Measurements from ENCODE around the gene TPRN. TPM values are rescaled to one million over a fixed set of nuclear protein-coding genes. Genes with fewer than 3 reads are reported as not detected.

Gene TPRN
- total and polyA plus RNA-seq, 9 of the 15 experiments (the other 6 are each of a cell fraction or from before 2014, with no cell fraction given) = 0.31 to 31.9 (median 4.4) TPM

DNA sequence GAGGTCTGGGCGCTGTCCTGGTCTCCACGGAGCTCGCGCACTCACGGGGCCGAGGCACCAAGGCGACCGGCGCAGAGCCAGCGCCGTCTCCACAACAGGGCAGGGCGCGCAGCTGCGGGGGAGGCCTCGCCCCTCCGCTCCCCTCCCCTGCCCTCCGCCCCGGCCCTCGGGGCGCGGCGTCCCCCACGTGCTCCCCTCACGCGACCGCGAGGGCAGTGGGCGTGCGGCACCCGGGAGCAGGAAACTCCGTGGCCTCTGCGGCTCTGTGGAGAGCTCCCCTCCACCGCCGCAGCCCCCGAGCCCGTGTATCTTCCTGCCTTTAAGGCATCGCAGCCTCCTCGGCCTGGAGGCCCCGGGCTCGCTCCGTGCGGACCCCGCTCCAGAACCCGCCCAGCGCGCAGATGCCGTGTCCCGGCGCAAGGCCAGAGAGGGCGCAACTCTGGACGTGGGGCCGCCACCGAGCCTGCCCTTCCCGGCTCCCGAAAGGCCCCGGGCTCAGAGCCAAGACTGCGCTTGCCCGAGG, 39.8 kb upstream of the TPRN start (continued):
- TF ChIP-seq, protein P1, sequence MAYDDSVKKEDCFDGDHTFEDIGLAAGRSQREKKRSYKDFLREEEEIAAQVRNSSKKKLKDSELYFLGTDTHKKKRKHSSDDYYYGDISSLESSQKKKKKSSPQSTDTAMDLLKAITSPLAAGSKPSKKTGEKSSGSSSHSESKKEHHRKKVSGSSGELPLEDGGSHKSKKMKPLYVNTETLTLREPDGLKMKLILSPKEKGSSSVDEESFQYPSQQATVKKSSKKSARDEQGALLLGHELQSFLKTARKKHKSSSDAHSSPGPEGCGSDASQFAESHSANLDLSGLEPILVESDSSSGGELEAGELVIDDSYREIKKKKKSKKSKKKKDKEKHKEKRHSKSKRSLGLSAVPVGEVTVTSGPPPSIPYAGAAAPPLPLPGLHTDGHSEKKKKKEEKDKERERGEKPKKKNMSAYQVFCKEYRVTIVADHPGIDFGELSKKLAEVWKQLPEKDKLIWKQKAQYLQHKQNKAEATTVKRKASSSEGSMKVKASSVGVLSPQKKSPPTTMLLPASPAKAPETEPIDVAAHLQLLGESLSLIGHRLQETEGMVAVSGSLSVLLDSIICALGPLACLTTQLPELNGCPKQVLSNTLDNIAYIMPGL (CRISPR knock-in tag; IDR thresholded peaks at IDR 0.05) = peak; percentile 76; the same call in 1 of the 2 replicates
- TF ChIP-seq TRIM28 (IDR thresholded peaks at IDR 0.05) (no peak), YY1 (IDR thresholded peaks at IDR 0.05; ENCODE audit: borderline replicate concordance in 1 of 3, control insufficient read depth in 1 of 3, extremely low read depth in 1 of 3, insufficient read depth in 3 of 3, insufficient read length in 1 of 3, insufficient replicate concordance in 2 of 3, low read depth in 1 of 3, low read length in 2 of 3) (peak in 2 of 3 experiments; percentile 39 to 52), KLF13 (tag; IDR thresholded peaks at IDR 0.05; ENCODE audit: borderline replicate concordance, low read depth) (peak; percentile 77; the same call in 1 of the 2 replicates), ZNF583 (CRISPR knock-in tag; IDR thresholded peaks at IDR 0.05) (0 out of 2 replicates have a peak, but pooled peaks have one; percentile 68), BDP1 (IDR thresholded peaks at IDR 0.05; ENCODE audit: insufficient read depth, insufficient read length) (no peak), SAP30 (IDR thresholded peaks at IDR 0.05; ENCODE audit: borderline replicate concordance, insufficient read depth, low read depth, low read length, poor library complexity, severe bottlenecking) (peak; percentile 69), ZNF324 (CRISPR knock-in tag; IDR thresholded peaks at IDR 0.05) (peak; percentile 46; the same call in 1 of the 2 replicates), NONO (IDR thresholded peaks at IDR 0.05; ENCODE audit: low read depth in 2 of 2, low read length in 1 of 2) (peak in 1 of 2 experiments; percentile 69; a peak in 2 of 4 replicates), PCBP2 (IDR thresholded peaks at IDR 0.05; ENCODE audit: low read depth, low read length, poor library complexity, severe bottlenecking) (no peak), FOXK1 (CRISPR knock-in tag; IDR thresholded peaks at IDR 0.05; ENCODE audit: borderline replicate concordance) (peak; percentile 69; the same call in 1 of the 2 replicates), FOSL1 (tag; conservative IDR thresholded peaks at IDR 0.05) (no peak; the same call in 1 of the 2 replicates), ETV5 (CRISPR knock-in tag; IDR thresholded peaks at IDR 0.05; ENCODE audit: low read depth) (peak; percentile 68; the same call in 1 of the 2 replicates)
- TF ChIP-seq, protein P2, sequence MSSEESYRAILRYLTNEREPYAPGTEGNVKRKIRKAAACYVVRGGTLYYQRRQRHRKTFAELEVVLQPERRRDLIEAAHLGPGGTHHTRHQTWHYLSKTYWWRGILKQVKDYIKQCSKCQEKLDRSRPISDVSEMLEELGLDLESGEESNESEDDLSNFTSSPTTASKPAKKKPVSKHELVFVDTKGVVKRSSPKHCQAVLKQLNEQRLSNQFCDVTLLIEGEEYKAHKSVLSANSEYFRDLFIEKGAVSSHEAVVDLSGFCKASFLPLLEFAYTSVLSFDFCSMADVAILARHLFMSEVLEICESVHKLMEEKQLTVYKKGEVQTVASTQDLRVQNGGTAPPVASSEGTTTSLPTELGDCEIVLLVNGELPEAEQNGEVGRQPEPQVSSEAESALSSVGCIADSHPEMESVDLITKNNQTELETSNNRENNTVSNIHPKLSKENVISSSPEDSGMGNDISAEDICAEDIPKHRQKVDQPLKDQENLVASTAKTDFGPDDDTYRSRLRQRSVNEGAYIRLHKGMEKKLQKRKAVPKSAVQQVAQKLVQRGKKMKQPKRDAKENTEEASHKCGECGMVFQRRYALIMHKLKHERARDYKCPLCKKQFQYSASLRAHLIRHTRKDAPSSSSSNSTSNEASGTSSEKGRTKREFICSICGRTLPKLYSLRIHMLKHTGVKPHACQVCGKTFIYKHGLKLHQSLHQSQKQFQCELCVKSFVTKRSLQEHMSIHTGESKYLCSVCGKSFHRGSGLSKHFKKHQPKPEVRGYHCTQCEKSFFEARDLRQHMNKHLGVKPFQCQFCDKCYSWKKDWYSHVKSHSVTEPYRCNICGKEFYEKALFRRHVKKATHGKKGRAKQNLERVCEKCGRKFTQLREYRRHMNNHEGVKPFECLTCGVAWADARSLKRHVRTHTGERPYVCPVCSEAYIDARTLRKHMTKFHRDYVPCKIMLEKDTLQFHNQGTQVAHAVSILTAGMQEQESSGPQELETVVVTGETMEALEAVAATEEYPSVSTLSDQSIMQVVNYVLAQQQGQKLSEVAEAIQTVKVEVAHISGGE (CRISPR knock-in tag; IDR thresholded peaks at IDR 0.05) = peak in 1 of 3 experiments; percentile 23; a peak in 1 of 6 replicates
- TF ChIP-seq, protein P3, sequence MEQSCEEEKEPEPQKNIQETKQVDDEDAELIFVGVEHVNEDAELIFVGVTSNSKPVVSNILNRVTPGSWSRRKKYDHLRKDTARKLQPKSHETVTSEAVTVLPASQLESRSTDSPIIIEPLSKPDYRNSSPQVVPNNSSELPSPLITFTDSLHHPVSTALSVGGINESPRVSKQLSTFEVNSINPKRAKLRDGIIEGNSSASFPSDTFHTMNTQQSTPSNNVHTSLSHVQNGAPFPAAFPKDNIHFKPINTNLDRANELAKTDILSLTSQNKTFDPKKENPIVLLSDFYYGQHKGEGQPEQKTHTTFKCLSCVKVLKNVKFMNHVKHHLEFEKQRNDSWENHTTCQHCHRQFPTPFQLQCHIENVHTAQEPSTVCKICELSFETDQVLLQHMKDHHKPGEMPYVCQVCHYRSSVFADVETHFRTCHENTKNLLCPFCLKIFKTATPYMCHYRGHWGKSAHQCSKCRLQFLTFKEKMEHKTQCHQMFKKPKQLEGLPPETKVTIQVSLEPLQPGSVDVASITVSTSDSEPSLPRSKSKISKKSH (CRISPR knock-in tag; IDR thresholded peaks at IDR 0.05) = no peak
- TF ChIP-seq, protein P4, sequence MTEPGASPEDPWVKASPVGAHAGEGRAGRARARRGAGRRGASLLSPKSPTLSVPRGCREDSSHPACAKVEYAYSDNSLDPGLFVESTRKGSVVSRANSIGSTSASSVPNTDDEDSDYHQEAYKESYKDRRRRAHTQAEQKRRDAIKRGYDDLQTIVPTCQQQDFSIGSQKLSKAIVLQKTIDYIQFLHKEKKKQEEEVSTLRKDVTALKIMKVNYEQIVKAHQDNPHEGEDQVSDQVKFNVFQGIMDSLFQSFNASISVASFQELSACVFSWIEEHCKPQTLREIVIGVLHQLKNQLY (CRISPR knock-in tag; conservative IDR thresholded peaks at IDR 0.05) = peak in 1 of 2 experiments; percentile 80; a peak in 1 of 4 replicates
